ENCODE measurements around the gene TCL1A. TPM values are rescaled to one million over a fixed set of nuclear protein-coding genes. Genes with fewer than 3 reads are reported as not detected.

The TCL1A gene
- total and polyA plus RNA-seq, 9 of the 15 experiments (the other 6 are each of a cell fraction or from before 2014, with no cell fraction given) = 0.10 to 0.11 TPM; not detected in 7

DNA sequence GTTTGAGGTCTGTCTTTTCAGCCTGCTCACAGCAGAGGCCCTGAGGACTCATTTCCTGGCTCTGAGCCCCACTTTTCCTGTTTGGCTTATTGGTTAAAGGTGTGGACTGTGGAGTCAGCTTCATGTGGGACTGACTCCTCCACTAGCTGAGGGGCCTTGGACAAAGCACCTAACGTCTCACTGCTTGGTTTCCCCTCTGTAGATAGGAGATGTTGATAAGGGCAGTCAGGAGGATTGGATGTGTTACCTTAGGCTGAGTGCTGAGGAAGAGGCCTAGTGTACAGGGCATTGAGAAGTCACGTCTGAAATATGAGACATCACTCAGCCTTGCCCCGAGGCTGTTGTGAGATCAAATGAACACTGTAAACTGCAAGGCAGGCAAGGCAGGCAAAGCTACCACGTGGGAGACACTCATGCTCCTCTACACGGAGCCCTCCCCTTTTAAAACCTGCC, 27.1 kb upstream of the TCL1A start:
- no peaks in the 10 kb centered on the region for H3K9me3 ChIP-seq (replicated peaks; ENCODE audit: control insufficient read depth, insufficient read depth, low read depth, low read length)
- H2AFZ ChIP-seq (ENCODE audit: low read depth, low read length) = no peak overlapping the region
- no peak for ATAC-seq
- in situ Hi-C loops (cut with MboI) = no loop called here
- WGBS (ENCODE audit: insufficient coverage, low coverage, missing lambda C conversion rate) = 0% methylated on average over 5 of the region's 5 CpGs
- no peaks in the 10 kb centered on the region for H4K20me1 ChIP-seq (replicated peaks; ENCODE audit: control insufficient read depth, insufficient read depth, low read length)
- no TSS peak for BruUV-seq (replicated peaks)
- no peaks in the 10 kb centered on the region for H3K79me2 ChIP-seq (ENCODE audit: control insufficient read depth, insufficient read depth, low read length)
- H3K4me3 ChIP-seq = no peak overlapping the region
- no peaks in the 10 kb centered on the region for H3K9me1 ChIP-seq (ENCODE audit: control insufficient read depth, insufficient read depth, low read length)
- no peak for DNase-seq (ENCODE audit: extremely low read depth in 1 of 4, low spot score in 3 of 4)
- no peak for FAIRE-seq
- no peaks in the 10 kb centered on the region for H3K36me3 ChIP-seq (ENCODE audit: control insufficient read depth, insufficient read depth, low read length)
- intact Hi-C loops (cut with micrococcal nuclease) = no loop called here
- no peak overlapping the region for H3K4me2 ChIP-seq (ENCODE audit: insufficient read depth, low read length)
- ChIA-PET POLR2A (no interaction called here), CTCF (ENCODE audit: low intra/inter-chr PET ratio) (no interaction called here)
- no peak overlapping the region for H3K27ac ChIP-seq (ENCODE audit: extremely low read depth, low read depth, low read length)
- H3K4me1 ChIP-seq (replicated peaks in 1 of 2; ENCODE audit: control insufficient read depth in 2 of 2, insufficient read depth in 2 of 2, low read length in 2 of 2) = no peaks in the 10 kb centered on the region
- no peaks in the 10 kb centered on the region for H3K27me3 ChIP-seq (ENCODE audit: control insufficient read depth in 2 of 2, insufficient read depth in 2 of 2, low read length in 2 of 2)
- H3K9ac ChIP-seq (ENCODE audit: insufficient read depth in 1 of 2, low read depth in 2 of 2, low read length in 2 of 2) = no peak overlapping the region
- TF ChIP-seq SRSF9 (IDR thresholded peaks at IDR 0.05; ENCODE audit: borderline replicate concordance, low read depth, low read length) (no peak), RBM34 (IDR thresholded peaks at IDR 0.05; ENCODE audit: borderline replicate concordance, insufficient read depth, low read length) (no peak), CTCFL (IDR thresholded peaks at IDR 0.05; ENCODE audit: borderline replicate concordance, insufficient read depth, low read depth, low read length, poor library complexity, severe bottlenecking) (no peak), CBFA2T2 (conservative IDR thresholded peaks at IDR 0.05) (no peak), ZNF780A (CRISPR knock-in tag; IDR thresholded peaks at IDR 0.05) (no peak), KHSRP (IDR thresholded peaks at IDR 0.05) (no peak), SRF (CRISPR knock-in tag; IDR thresholded peaks at IDR 0.05) (no peak), BACH1 (tag; IDR thresholded peaks at IDR 0.05) (no peak), ZFP30 (CRISPR knock-in tag; IDR thresholded peaks at IDR 0.05; ENCODE audit: borderline replicate concordance) (no peak), MED1 (CRISPR knock-in tag; IDR thresholded peaks at IDR 0.05; ENCODE audit: borderline replicate concordance) (no peak)
- TF ChIP-seq, protein P1, sequence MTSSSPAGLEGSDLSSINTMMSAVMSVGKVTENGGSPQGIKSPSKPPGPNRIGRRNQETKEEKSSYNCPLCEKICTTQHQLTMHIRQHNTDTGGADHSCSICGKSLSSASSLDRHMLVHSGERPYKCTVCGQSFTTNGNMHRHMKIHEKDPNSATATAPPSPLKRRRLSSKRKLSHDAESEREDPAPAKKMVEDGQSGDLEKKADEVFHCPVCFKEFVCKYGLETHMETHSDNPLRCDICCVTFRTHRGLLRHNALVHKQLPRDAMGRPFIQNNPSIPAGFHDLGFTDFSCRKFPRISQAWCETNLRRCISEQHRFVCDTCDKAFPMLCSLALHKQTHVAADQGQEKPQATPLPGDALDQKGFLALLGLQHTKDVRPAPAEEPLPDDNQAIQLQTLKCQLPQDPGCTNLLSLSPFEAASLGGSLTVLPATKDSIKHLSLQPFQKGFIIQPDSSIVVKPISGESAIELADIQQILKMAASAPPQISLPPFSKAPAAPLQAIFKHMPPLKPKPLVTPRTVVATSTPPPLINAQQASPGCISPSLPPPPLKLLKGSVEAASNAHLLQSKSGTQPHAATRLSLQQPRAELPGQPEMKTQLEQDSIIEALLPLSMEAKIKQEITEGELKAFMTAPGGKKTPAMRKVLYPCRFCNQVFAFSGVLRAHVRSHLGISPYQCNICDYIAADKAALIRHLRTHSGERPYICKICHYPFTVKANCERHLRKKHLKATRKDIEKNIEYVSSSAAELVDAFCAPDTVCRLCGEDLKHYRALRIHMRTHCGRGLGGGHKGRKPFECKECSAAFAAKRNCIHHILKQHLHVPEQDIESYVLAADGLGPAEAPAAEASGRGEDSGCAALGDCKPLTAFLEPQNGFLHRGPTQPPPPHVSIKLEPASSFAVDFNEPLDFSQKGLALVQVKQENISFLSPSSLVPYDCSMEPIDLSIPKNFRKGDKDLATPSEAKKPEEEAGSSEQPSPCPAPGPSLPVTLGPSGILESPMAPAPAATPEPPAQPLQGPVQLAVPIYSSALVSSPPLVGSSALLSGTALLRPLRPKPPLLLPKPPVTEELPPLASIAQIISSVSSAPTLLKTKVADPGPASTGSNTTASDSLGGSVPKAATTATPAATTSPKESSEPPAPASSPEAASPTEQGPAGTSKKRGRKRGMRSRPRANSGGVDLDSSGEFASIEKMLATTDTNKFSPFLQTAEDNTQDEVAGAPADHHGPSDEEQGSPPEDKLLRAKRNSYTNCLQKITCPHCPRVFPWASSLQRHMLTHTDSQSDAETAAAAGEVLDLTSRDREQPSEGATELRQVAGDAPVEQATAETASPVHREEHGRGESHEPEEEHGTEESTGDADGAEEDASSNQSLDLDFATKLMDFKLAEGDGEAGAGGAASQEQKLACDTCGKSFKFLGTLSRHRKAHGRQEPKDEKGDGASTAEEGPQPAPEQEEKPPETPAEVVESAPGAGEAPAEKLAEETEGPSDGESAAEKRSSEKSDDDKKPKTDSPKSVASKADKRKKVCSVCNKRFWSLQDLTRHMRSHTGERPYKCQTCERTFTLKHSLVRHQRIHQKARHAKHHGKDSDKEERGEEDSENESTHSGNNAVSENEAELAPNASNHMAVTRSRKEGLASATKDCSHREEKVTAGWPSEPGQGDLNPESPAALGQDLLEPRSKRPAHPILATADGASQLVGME (CRISPR knock-in tag; IDR thresholded peaks at IDR 0.05) = no peak
- TF ChIP-seq, protein P2, sequence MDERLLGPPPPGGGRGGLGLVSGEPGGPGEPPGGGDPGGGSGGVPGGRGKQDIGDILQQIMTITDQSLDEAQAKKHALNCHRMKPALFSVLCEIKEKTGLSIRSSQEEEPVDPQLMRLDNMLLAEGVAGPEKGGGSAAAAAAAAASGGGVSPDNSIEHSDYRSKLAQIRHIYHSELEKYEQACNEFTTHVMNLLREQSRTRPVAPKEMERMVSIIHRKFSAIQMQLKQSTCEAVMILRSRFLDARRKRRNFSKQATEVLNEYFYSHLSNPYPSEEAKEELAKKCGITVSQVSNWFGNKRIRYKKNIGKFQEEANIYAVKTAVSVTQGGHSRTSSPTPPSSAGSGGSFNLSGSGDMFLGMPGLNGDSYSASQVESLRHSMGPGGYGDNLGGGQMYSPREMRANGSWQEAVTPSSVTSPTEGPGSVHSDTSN (CRISPR knock-in tag; IDR thresholded peaks at IDR 0.05; ENCODE audit: low read depth) = no peak
- TF ChIP-seq, protein P2 (tag; conservative IDR thresholded peaks at IDR 0.05; ENCODE audit: low read depth) = no peak
